GM13977 (cell line): ENCODE measurements around the gene C1QTNF9.
"Not testable (repeated sequence)": the region's sequence is repeated elsewhere in the genome, so short reads cannot be mapped to it uniquely, and the experiment has no call there.

Source experiments
- DNase-seq: peaks from one replicate; pipeline ENCODE4 v3.0.0; 2012; ENCODE audit warnings: low spot score
- in situ Hi-C: fragments of 300-500 bp; cut with MboI; formaldehyde crosslinking; loops from one replicate; pipeline ENCODE4 v1.12.0; 2022; ENCODE audit warnings: low sequenced_read_pairs, low pct_unique_long_range_greater_than_20kb, mixed read lengths, inconsistent platforms; ENCODE audit not compliant: unreplicated experiment
- TF ChIP-seq, protein P1 (sequence below): IDR thresholded peaks from 2 replicates; pipeline ENCODE4 v1.5.1; 2012; ENCODE audit warnings: mild to moderate bottlenecking, control low read depth; ENCODE audit not compliant: insufficient read depth; ENCODE audit errors: extremely low read depth, missing control alignments

Gene C1QTNF9

DNA sequence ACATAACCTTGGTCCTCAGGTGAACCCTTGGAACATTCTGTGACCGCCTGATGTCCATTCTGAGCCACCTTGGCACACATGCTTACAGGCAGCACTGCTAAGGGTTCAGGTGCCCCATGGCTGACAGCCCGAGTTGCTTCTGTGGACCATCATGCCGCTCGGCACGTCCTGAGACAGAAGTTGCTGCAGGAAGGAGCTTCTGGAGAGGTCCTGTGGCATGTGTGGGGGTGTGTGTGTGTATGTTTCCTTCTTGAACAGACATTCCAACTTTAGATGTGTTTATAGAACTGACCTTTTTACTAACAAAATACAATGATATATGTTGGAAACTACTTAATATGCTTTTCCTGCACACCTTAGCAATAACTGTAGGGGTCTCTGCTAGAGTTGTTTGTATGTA is 4.8 kb upstream of the C1QTNF9 start:
- in situ Hi-C loops = no loop called here
- no peak for DNase-seq
- TF ChIP-seq, protein P1, sequence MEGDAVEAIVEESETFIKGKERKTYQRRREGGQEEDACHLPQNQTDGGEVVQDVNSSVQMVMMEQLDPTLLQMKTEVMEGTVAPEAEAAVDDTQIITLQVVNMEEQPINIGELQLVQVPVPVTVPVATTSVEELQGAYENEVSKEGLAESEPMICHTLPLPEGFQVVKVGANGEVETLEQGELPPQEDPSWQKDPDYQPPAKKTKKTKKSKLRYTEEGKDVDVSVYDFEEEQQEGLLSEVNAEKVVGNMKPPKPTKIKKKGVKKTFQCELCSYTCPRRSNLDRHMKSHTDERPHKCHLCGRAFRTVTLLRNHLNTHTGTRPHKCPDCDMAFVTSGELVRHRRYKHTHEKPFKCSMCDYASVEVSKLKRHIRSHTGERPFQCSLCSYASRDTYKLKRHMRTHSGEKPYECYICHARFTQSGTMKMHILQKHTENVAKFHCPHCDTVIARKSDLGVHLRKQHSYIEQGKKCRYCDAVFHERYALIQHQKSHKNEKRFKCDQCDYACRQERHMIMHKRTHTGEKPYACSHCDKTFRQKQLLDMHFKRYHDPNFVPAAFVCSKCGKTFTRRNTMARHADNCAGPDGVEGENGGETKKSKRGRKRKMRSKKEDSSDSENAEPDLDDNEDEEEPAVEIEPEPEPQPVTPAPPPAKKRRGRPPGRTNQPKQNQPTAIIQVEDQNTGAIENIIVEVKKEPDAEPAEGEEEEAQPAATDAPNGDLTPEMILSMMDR = no peak

DNA sequence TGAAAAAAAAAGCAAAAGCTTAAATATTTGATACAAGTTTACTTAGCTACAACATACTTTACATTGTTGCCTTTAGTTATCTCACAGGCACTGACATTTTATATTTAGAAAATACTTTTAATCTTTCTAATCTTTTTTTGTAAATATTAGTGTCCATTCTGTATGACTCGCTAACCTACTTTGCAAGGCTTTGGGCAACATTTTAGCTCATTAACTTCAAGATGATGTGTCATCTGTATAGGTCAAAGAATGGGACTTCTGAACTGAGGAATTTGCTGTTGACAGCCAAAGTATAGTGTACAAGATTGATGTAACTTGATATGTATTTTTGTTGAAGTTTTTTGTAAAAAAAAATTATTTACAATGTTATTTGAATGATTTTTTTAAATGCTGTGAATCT is 2.7 kb upstream of the C1QTNF9 start:
- TF ChIP-seq, protein P1 = no peak
- no peak for DNase-seq
- in situ Hi-C loops = no loop called here

DNA sequence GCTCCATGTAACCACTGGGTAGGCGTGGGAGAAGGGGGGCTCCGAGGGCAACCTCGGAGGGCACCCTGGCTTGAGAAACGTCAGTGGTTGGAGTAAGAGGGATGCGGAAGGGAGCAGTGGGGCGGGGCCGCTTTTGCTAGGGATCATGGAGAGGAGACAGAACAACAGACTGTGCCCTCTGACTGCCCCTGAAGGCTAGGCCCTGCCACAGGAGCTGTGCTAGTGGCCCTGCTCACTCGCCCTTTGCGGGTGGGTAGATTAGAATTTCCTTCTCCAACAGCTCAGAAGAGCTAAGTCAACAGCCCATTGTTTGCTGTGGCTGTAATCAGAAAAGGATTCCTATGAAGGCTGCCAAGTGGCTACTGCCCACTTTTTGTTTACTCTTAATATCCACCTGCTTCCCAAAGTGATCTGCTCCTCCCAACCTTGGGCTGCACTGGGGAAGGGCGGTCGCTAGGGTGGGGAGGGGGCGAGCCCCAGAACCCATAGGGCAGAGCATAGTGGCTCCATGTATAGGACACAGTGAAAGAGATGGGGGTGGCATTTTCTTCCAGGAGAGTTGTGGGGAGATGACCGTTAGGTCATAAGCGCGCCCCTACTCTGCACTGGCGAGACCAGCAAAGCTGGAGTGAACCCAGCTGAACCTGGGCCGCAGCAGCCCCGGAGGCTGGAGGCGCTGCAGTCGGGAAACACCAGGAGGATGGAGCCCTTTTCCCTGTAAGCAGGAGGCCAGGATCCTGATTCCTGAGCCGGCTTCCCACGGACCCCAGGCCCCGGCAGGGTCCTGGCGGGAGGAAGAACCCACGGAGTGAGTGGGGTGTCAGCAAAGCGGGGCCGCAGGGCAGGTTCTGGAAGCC is 1.9 kb upstream of the C1QTNF9 start:
- in situ Hi-C loops = no loop called here
- DNase-seq = no peak
- TF ChIP-seq, protein P1 = no peak

DNA sequence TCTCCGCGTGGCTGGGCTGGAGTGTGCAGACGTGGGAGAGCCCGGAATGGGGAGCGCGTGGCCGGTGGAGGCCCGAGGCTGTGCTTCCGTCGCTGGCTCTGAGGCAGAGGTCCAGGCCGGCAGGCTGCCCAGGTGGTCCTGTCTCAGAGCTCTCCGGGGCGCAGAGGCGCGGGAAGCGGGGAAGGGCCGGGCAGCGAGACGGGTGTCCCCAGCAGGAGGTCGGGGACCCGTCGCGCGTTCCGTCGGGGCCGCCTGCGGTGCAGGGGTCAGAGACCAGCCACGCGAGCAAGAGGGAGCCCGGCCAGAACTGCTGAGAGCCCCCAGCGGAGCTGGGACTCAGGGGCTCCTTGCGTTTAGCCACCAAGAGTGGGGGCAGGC is 1.3 kb upstream of the C1QTNF9 start:
- DNase-seq = no peak
- TF ChIP-seq, protein P1 = no peak
- in situ Hi-C loops = no loop called here

DNA sequence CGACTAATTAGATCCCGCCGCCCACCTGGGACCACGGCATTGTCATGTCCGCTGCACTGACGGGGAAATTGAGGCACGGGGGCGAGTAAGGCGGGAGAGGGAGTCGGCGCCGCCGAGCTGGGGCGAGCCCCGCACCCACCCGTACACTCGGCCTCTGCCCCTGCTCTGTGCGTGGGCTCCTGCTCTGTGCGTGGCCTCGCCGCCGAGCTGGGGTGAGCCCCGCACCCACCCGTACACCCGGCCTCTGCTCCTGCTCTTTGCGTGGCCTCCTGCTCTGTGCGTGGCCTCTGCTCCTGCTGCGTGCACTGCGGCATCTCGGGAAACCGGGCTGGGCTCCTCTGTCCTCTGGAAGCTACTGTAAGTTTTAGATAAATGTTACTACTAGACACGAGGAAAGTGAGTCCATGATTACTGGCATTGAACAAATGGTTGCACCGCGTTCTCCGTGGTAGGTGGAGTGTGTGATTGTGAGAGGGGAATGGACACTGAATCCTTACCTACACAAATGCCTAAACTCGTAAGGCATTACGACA is 826 bp upstream of the C1QTNF9 start:
- in situ Hi-C loops = no loop called here
- TF ChIP-seq, protein P1 = no peak
- no peak for DNase-seq

DNA sequence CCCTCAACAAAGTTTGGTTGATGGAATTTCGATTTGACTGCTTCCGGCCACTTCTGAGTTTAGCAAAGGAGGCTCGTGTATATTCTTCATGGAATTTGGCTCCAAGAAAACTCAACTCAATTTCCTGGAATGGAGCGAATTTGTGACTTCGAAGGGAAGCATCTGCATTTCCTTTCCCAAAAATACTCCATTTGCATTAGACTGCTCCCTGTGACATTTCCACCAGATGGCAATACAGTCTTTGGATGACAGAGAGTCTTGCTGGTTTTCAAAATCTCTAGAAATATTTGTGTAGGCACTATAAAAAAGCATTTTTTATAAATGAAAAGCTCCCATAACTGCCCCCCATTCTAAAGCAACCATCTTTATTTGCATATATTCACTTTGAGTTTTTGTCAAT is 4.1 kb downstream of the C1QTNF9 start:
- DNase-seq = no peak

DNA sequence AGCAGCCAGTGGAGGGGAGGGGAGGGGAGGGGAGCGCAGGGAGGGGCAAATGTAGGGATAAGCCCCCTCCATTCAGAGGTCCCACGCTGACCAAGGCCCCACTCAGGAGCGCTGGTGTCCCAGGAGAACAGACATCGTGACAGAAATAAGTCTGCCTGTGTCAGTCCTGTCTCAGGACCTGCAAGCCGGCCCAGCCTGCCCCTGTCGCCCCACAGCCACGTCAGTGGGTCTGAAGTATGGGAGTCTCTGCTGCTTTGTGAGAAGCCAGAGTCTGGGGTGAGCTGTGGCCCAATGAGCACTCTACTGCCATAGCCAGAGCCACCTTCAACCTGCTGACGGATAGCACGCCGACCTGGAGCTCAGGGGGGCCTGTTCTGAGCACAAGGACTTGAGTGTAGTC is 8.5 kb downstream of the C1QTNF9 start:
- in situ Hi-C loops, DNase-seq: not testable (repeated sequence)

More for the DNA sequence above, 4.1 kb downstream of the C1QTNF9 start:
- TF ChIP-seq, protein P1 = no peak
- in situ Hi-C loops = no loop called here

DNA sequence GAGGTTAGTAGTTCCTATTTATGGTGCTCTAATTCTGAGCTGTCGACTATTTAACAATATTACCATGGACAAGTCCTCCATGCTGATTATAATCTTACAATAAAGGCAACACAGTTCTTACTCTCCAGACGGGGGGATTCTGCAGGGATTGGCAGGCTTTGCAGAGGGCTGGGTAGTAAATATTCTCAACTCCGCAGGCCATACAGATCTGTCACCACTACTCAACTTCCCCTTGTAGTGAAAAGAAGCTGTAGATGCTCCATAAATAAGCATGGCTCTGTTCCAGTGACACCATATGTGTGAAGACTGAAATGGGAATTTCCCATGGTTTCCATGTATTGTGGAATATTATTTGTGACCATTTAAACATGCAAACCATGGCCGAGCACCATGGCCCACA is 9.5 kb downstream of the C1QTNF9 start:
- in situ Hi-C loops, DNase-seq: not testable (repeated sequence)

DNA sequence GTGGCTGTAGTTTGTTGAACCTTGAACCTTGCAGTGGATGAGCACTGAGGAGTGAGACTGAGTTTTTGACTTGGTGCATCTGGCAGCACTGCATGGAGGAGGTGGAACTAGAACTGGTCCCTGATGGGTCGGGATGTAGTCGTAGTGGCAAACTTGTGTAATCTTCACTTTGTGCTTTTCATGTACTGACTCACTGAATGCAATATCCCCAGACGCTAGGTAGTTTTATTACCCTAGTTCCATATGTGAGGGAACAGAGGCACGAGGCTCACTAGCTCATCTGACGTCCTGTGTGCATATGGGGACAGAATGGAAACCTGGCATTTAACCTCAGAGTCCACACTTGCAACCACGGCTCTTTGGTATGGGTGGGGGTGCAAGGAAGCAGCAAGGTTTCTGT is 10.3 kb downstream of the C1QTNF9 start:
- not testable (repeated sequence) for DNase-seq
- in situ Hi-C loops = loop anchor here (5.0 kb wide), 1 partner anchor 427 kb away; no protein-coding TSS in a partner anchor

DNA sequence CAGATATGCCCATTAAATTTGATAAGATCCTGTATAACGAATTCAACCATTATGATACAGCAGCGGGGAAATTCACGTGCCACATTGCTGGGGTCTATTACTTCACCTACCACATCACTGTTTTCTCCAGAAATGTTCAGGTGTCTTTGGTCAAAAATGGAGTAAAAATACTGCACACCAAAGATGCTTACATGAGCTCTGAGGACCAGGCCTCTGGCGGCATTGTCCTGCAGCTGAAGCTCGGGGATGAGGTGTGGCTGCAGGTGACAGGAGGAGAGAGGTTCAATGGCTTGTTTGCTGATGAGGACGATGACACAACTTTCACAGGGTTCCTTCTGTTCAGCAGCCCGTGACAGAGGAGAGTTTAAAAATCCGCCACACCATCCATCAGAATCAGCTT is 12.0 kb downstream of the C1QTNF9 start:
- not testable (repeated sequence) for DNase-seq
- in situ Hi-C loops = loop anchor here (5.0 kb wide), 1 partner anchor 429 kb away; no protein-coding TSS in a partner anchor
